D341Med (cell line): ENCODE results near the gene KCNN4.
"Not testable (repeated sequence)": the region's sequence is repeated elsewhere in the genome, so short reads cannot be mapped to it uniquely, and the experiment has no call there.

Experiments used
- DNase-seq: peaks from one replicate; pipeline ENCODE4 v3.0.0; 2012; ENCODE audit warnings: low spot score

KCNN4 gene

DNA sequence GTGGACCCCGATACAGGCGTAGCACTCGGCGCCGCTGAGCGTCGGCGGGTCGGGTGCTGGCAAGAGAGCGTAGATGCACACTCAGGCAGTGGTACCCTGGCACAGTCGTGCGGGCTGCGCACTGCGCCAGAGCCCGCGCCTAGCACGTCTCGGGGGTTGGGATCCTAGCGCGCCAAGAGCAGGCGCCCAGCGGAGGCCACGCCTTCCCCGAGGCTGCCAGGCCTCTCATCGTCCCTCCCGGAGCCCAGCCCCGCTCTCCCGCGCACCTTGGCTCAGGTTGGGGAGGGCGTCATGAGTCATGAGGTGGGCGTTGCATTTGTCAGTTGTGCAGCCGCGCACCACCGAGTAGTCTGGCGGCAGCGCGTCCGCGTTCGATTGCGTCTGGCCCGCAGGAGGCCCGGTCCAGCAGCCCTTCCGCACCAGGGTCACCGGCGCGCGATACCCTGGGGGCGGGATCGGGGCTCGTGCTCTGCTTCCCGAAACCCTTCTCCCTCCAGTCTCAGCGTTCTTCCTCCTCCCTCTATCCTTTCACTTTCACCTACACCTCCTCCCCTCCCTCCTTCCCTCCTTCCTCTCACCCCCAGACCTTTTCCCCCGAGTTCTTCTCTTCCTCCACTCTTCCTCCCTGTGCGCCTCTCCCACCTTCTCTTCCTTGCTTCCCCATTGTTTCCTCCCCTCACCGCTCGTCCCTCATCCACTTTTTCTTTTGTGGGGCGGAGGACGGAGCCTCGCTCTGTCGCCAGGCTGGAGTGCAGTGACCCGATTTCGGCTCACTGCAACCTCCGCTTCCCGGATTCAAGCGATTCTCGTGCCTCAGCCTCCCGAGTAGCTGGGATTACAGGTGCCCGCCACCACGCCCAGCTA lies 18.0 kb upstream of the KCNN4 start:
- DNase-seq, result peak; percentile 61

DNA sequence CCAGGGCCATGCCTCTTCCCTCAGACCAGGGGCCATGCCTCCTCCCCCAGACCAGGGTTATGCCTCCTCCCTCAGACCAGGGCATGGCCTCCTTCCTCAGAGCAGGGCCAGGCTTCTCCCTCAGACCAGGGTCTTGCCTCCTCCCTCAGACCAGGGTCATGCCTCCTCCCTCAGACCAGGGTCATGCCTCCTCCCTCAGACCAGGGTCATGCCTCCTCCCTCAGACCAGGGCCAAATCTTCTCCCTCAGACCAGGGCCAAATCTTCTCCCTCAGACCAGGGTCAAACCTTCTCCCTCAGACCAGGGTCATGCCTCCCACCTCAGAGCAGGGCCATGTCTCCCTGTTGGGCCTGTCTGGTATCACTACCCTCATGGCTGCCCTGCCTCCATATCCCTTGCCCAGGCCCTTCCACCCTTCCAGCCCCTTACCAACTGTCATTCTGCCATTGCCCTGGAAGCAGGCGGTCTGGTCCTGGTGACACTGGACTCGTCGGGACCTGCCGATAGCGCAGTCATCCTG lies 17.3 kb upstream of the KCNN4 start:
- no peak for DNase-seq

DNA sequence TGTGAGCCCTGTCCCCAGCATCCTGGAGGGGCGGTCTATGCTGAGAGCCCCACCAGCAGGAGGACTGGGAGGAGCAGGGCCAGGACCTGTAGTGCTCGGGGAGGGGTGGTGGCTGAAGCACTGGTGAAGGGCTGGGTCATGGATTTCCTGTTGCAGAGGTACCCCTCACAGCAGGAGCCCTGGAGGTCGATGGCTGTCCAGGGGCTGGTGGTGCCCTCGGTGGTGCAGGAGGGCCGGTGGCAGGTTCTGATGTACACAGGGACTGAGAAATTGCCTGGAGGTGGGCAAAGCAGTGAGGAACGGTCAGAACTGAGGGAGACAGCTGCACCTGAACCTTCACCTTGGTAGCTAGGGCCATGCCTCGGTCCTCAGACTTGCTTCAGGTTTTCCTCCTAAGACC lies 16.8 kb upstream of the KCNN4 start:
- no peak for DNase-seq

DNA sequence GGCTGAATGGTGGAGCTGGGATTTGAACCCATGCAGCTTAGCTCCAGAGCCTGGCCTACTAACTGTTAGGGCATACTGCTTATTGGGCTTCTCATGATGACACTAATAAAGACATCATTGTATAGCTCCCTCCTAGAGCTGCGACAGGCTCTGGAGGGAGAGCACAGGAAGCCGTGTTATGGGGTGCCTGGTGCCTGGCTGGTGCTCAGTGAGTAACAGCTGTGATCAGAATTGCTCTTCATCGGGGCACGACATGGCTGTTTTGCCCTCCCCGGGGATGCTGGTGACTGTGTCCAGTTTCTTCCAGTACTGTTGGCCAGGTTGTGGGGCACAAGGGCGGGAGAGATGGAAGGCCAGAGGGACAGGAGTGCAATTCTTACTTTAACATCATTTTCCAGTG lies 16.3 kb upstream of the KCNN4 start:
- no peak for DNase-seq

DNA sequence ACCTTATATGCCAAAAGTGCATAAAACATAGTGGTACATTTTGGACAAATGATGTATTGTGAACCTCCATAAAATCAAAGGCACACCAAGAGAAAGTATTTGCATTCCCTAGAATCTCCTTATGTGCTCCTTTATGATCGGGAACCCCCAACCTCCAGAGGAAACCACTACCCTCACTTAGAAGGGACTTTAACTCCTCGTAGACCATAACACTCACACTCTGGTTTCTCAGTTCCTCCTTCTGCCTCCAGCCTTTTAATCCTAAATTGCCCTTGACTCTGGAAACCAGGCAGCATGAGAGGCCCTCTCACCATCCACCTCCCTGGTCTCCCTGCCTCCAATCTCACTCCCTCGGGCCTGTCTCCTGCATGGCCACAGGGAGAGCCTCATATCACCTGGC lies 9.8 kb upstream of the KCNN4 start:
- no peak for DNase-seq

DNA sequence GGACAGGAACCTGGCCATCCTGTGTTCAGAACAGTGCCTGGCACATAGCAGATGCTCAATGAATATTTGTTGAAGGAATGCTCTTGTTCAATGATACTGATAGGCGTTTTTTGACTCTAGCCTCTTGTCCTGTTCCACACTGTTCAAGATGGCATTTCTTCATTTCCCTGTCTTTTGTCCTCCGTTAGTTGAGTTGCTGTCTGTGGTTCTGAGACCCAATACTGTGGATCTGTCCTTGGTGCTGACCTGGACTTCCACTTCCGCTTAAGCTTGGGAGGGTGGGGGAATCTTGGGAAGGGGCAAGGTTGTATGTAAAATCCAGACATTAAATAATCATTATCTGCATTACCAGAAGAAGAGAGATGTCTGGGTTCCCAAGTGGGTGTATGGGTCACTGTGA lies 8.3 kb upstream of the KCNN4 start:
- no peak for DNase-seq

DNA sequence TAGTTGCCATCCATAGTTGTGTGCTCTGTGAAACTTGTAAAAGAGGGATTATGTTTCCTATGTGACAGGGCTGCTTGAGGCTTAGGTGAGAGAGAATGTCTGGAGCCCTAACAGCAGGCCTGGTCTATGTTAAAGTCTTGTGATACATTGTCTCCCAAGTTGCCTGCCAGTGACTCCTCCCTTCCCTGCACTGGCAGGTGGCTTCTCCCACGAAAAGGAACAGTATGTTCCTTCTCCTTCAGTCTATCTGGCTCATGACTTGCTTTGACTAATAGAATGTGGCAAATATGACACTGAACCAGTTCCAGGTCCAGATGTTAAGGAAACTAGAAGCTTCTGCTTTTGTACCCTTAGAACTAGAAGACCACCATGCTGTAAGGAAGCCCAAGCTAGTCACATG lies 5.9 kb upstream of the KCNN4 start:
- DNase-seq, result no peak

DNA sequence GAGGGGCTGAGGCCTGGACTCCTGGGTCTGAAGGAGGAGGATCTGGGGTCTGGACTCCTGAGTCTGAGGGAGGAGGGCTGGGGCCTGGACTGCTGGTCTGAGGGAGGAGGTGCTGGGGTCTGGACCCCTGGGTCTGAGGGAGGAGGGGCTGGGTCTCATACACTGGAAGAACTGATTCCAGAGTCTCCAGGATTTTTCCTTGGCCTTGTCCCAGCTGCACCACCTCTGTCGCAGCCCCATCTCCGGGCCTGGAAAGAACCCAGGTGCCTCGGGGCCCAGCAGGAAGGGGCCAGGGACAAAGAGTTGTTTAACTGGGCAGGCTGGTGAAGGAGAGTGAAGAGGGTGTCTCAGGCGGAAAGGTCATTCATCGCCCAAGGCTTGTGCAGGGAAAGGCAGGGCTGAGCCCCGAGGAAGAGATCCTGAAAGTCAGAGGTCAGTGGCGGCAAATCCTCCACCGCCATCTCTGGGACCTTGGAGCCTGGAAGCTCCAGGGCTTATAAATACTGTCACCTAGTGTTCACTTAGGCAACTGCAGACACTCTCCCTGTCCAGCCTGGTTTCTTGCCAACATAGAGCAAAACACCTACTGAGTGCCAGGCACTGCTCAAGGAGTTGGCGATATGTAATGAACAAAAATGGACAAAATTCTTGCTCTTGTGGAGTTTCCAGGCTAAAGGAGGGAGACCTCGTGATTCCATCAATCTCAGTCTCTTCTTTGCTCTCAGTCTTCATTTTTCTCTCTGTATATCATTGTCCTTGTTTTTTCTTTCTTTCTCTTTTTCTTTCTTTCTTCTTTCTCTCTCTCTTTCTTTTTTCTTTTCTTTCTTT lies 4.4 kb upstream of the KCNN4 start:
- DNase-seq, result peak; percentile 79

DNA sequence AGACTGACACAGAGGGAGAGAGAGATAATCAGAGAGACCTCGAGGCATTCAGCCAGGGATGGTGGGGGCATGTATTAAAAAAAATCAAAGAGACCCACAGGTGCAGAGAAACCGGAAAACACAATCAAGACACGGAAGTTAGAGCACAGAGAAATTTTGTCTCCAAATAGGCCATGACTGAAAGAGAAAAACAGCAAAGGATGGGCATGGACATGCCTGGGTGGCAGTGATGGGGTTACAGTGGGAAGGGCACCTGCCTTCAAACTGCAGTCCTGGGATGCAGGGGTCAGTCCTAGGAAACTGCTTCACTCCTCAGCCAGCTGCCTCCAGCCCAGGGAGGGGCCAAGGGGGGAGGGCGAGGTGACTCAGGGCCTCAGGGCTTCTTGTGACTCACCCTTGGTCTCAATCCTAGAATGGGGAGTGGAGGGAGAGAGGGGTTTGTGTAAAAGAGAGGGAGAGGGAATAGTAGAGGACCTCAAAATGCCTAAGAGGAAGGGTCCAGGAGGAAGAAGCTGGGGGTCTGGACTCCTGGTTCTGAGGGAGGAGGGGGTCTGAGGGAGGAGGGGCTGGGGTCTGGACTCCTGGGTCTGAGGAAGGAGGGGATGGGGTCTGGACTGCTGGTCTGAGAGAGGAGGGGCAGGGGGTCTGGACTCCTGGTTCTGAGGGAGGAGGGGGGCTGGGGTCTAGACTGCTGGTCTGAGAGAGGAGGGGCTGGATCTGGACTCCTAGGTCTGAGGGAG lies 3.6 kb upstream of the KCNN4 start:
- no peak for DNase-seq

DNA sequence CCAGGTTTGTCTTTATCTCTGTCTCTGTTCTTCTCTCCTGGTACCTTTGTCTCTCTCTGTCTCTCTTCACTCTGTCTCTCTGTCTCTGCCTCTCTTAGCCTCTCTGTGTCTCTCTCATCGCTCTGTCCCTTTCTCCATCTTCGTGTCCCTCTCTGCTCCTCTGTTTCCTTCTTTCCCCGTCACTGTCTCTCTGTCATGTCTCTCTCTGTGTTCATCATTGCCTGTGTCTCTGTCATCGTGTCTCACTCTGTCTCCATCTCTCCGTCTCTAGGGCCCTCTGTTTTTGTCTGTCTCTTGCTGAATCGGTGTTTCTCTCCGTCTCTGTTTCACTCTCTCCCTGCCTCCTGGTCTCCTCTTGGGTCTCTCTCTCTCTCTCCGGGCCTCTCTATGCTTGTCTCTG lies 2.9 kb upstream of the KCNN4 start:
- no peak for DNase-seq

DNA sequence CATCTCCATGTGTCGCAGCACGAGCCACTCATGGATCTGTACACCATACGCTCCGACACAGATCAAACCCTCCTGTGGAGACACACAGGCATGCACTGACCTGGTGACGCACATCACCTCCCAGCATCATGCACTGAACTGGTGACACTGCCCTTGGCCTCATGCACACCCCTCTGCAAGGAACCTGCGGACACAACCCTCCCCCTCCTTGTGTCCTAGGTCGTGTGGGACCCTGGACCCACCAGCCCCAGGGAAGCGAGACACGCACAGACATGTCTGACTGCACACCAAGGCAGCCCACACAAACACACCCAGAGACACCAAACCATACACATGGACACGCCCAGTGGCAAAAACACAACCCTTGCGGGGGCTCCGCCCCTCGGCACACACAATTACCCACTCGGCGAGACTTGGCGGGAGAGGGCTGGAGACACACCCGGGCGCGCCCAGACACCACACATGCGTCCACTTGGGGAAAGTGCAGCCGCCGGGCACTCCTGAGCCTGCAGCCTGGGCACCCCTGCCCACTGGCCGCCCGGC lies 2.0 kb upstream of the KCNN4 start:
- DNase-seq, result no peak

DNA sequence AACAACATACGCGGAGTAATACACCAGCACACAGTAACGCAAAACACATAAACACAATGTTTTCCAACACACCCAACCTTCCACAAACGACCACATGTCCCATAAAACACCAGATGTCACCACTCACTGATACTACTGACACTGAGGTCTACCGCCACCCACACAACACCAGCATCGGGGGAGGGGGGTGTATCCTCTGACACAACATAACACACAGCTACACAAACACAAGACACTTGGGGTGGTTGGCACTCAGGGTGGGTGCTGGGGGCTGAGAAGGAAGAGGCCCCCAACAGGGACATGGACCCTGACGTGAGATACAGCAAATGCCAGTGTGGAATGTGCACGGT lies 1.5 kb upstream of the KCNN4 start:
- DNase-seq, result no peak

DNA sequence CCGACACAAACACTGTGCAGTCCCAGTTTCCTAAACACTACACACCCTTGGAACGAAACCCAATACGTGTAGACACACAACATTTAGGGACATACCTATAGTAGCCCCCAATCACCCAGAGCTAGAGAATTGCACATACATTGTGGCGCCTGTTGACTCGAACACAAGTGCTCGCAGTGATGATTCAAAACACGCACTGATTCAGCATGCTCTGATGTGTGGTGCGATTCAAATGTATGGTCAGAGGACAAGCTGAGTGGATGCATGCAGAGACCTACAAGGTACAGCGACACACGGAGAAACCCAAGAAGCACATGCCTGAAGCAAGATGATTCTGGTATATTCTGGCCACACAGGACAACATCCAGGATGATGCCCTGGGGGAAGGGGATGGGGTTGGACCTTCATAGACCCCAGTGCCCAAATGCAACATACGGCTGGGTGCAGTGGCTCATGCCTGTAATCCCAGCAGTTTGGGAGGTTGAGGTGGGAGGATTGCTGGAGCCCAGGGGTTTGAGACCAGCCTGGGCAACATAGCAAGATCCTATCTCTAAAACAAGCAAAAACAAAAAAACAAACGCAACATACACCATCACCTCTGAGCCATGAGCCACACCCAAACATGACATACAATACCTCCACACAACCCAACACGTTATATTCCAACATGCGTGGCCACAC lies 997 bp upstream of the KCNN4 start:
- DNase-seq, result no peak

DNA sequence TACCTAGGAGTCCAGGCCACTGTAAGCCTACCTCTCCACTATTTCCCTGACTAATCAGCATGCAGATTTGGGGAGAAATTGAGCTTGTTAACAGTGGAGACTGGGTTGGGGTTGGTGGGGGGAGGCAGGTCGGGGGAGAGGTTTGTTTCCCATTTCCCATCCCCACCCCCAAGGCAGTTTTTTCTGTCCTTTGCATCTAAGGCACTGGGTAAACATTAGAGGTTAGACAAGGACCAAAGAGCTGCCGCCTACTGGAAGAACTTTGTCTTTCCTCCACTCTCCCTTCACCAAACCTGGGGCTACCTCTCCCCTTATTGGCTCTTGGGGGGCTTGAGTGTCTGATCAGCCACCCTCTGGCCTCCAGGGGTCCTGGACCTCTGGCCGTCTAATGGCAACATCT lies 953 bp downstream of the KCNN4 start:
- no peak for DNase-seq

DNA sequence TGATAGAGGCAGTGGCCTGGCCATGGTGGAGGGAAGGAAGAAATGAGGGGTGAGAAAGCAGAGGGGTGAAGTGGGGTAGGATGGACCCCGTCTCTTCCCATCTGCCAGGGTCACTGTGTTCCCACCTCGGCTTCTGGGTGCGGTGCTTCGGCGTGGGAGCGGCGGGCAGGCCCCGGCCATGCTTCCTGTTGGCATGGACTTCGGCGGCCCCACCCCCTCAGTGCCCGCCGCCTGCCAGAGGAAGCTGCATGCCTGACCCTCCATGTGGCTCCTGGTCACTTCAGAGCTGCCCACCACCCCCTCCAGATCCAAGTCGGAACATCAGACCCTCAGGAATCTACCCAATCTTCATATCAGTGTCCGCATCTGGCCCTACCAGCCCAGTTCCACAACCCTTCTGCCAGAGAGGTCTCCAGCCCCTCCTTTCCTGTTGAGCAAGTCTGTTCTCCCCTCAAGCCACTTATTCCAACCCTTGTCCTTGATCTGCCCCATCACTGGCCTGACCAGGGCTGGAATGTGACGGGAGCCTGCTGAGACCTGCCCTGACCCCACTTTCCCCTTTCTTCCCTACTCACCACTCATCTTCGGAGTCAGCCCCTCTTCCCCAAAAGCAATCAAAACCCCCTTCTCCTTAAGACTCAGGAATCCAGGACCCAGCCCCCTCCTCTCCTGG lies 1.5 kb downstream of the KCNN4 start:
- DNase-seq, result no peak

DNA sequence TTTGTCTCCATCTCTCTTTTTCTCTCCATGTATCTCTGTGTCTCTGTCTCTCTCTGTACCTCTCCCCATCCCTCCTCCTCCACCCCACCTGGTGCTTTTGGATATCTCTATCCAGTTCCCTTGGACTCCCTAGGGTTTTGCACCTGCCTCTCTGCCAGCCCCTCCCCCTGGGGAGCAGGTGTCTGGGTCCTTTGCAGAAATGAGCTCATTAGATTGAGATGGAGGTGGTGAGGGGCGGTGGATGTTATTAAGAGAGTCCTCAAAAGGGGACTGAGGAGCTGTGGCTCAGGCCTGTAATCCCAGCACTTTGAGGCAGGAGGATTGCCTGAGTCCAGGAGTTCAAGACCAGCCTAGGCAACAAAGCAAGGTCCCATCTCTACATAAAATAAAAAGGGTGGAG lies 2.1 kb downstream of the KCNN4 start:
- DNase-seq, result no peak

DNA sequence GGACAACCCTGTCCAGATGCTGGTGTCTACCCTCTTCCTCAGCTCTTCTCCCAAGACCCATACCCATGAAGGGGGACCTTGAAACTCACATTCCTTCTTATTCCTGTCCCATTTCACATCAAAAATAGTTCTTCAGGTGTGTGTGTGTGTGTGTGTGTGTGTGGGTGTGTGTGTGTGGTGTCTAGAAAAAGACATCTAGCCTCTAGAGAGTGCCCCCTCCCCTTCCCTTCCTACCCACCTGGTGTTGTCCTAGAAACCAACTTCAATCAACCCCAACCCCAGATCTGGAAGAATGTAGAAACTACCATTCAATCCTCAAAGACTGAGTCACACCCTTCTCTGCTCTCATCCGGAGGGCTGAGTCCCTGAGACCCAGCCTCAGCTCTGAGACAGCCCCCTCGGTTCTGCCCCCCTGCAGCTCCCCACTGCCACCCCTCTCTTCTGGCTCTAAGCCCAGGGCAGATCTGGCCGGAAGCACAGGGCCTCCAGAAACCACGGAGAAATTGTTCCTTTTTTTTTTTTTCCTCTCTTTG lies 3.5 kb downstream of the KCNN4 start:
- no peak for DNase-seq

DNA sequence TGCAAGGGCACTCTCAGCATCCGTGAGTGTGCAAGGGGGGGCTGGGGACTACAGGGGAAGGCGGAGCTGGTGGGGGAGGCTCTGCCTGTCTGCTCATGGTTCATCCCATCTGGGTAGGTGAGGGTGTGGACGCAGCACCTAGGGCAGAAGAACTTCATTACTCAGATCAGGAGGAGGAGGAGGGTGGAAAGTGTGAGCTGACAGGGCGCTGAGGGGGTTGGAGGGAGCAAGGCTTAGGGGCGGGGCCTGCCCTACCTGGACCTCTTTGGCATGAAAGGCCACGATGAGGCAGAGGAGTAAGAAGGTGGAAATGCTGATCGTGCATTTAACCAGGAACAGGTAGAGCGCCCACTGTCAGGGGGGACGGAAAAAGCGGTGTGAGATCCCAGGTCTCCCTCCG lies 4.5 kb downstream of the KCNN4 start:
- no peak for DNase-seq

DNA sequence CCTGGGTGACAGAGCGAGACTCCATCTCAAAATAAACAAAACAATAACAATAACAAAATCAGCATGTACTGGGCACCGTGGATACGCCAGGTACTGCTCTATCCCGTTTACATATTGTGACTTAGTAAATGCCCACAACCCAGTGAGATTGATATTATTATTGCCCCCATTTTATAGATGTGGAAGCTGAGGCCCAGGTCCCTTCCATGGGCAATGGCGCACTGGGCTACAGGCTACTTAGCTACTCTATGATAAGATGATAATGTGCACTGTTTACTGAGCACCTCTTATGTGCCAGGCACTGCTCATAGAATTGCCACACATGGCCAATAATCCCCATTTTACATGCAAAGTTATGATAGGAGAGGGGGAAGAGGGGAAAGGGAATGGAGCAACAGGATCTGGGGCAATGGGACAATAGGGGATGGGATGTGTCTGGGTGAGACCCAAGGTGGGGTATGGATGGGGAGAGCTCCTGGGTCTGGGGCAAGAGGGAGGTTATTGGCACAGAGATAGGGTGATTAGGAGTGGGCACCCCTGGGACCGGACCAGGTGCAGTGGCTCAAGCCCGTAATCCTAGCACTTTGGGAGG lies 5.4 kb downstream of the KCNN4 start:
- DNase-seq, result no peak

DNA sequence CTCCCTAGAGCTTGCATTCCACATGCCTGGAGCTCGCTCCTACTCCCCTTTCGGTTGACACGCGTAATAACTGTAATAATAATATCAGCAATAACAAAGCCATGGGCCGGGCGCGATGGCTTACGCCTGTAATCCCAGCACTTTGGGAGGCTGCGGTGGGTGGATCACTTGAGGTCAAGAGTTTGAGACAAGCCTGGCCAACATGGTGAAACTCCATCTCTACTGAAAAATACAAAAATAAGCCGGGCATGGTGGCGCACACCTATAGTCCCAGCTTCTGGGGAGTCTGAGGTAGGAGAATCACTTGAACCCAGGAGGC lies 5.9 kb downstream of the KCNN4 start:
- not testable (repeated sequence) for DNase-seq
